HUES64 (cell line): ENCODE data around the gene RBBP8.

Source experiments
- H3K27ac ChIP-seq: 2 replicates; pipeline ENCODE4 v1.7.0; 2013; ENCODE audit warnings: low read depth, low read length, inconsistent platforms
- H3K27me3 ChIP-seq: 2 replicates; pipeline ENCODE4 v1.6.1; 2013; ENCODE audit warnings: mild to moderate bottlenecking, low read length; ENCODE audit not compliant: insufficient read depth
- H3K36me3 ChIP-seq: 2 replicates; pipeline ENCODE4 v1.6.1; 2013; ENCODE audit warnings: mild to moderate bottlenecking, low read length; ENCODE audit not compliant: insufficient read depth
- H3K4me1 ChIP-seq: 2 replicates; pipeline ENCODE4 v1.6.1; 2013; ENCODE audit warnings: mild to moderate bottlenecking, low read length, moderate library complexity; ENCODE audit not compliant: insufficient read depth
- H3K4me3 ChIP-seq: 2 replicates; pipeline ENCODE4 v1.5.1; 2013; ENCODE audit warnings: mild to moderate bottlenecking, low read length, moderate library complexity
- H3K9ac ChIP-seq: 2 replicates; pipeline ENCODE4 v1.6.1; 2013; ENCODE audit warnings: mild to moderate bottlenecking, low read depth, low read length
- H3K9me3 ChIP-seq: 2 replicates; pipeline ENCODE4 v1.6.1; 2013; ENCODE audit warnings: low read depth, low read length; ENCODE audit not compliant: insufficient read depth
- WGBS: fragments of 150-250, 120-280 bp; methylation state at CpG from one replicate; pipeline ENCODE4 v1.1.7; 2013; ENCODE audit warnings: missing lambda C conversion rate; 5-methylcytosine and 5-hydroxymethylcytosine counted together

RBBP8 gene

GRCh38 chr18:22974001-22974400 is 40.9 kb downstream of the RBBP8 start:
- Histone ChIP-seq H3K9me3 (no peaks in the 10 kb centered on the region), H3K36me3 (peaks cover 81% of the 10 kb centered on the region), H3K27me3 (no peaks in the 10 kb centered on the region), H3K9ac (no peak overlapping the region), H3K27ac (no peak overlapping the region), H3K4me3 (no peak overlapping the region), H3K4me1 (peaks cover 6% of the 10 kb centered on the region; the same call in 1 of the 2 replicates)

GRCh38 chr18:22974707-22975106 is 41.6 kb downstream of the RBBP8 start:
- Histone ChIP-seq H3K27me3 (no peaks in the 10 kb centered on the region), H3K9me3 (no peaks in the 10 kb centered on the region), H3K27ac (no peak overlapping the region), H3K9ac (no peak overlapping the region), H3K4me1 (peaks cover 6% of the 10 kb centered on the region; the same call in 1 of the 2 replicates), H3K36me3 (peaks cover 78% of the 10 kb centered on the region), H3K4me3 (no peak overlapping the region)
- 100% methylated on average over 3 of the region's 5 CpGs for WGBS

GRCh38 chr18:22975508-22975907 is 42.4 kb downstream of the RBBP8 start:
- no peaks in the 10 kb centered on the region for H3K27me3 ChIP-seq
- peaks cover 6% of the 10 kb centered on the region; the same call in 1 of the 2 replicates for H3K4me1 ChIP-seq
- peaks cover 72% of the 10 kb centered on the region for H3K36me3 ChIP-seq
- no peak overlapping the region for H3K9ac ChIP-seq
- WGBS: 90% methylated on average over 1 of the region's 1 CpG
- H3K27ac ChIP-seq: no peak overlapping the region
- no peaks in the 10 kb centered on the region for H3K9me3 ChIP-seq
- no peak overlapping the region for H3K4me3 ChIP-seq

DNA sequence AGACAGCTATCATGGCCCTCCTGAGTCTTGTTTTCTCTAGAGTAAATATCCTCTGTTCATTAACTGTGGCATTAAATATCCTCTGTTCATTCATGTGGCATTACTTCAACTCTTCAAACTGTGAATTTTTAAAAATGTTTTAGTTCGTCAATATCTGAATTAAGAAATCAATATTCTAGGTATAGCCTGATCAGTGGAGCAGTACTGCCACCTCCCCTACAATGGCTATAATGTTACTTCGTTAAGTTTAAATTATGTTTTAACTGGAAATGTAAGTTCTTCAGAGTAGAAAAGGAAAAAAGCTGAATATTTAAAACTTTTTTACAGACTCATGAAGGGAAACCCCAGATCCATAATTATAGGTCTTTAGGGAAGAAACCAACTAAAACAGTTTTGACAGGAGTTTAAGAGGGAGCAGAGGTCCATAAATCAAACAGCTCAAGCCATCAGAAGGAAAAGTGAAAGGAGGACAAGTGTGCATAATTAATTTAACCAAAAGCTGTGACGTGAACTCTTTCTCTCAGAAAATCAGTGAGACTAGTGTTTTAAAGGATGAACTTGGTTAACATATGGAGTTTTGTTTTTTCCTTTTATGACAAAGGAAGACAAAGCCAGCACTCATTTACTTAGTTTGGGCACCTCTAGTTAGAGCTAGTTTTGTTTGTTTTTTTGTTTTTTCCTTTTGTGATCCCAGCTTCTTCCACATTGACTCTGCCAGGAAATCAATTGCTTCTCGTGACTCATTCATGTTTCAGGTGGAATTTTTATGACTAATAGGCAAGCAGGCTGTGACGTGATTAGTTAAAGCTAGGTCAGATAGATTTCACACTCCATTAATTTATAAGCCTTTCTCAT is 44.9 kb downstream of the RBBP8 start:
- H3K27ac ChIP-seq: no peak overlapping the region
- no peak overlapping the region for H3K4me3 ChIP-seq
- no peaks in the 10 kb centered on the region for H3K27me3 ChIP-seq
- peaks cover 80% of the 10 kb centered on the region for H3K36me3 ChIP-seq
- WGBS: 88% methylated on average over 4 of the region's 5 CpGs
- no peaks in the 10 kb centered on the region for H3K9me3 ChIP-seq
- H3K9ac ChIP-seq: no peak overlapping the region
- peaks cover 6% of the 10 kb centered on the region; the same call in 1 of the 2 replicates for H3K4me1 ChIP-seq

DNA sequence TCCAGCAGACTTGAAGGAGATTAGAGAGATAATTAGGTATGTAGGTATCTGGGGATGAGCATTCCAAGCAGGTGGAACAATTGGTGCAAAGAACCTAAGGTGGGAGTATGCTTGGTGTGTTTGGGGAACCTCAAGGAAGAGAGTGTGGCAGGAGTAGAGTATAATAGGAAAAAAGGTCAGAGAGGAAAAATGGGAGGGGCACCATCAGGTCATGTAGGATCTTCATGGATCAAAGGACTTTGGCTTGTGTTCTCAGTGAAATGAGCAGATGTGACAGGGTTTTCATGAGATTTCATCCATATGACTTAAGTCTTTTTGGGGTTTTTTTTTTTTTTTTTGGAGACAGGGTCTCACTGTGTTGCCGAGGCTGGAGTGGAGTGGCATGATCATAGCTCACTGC is 47.3 kb downstream of the RBBP8 start:
- peaks cover 6% of the 10 kb centered on the region; the same call in 1 of the 2 replicates for H3K4me1 ChIP-seq
- no peak overlapping the region for H3K4me3 ChIP-seq
- no peaks in the 10 kb centered on the region for H3K27me3 ChIP-seq
- no peaks in the 10 kb centered on the region for H3K9me3 ChIP-seq
- 100% methylated on average over 1 of the region's 1 CpG for WGBS
- H3K36me3 ChIP-seq: peaks cover 79% of the 10 kb centered on the region
- no peak overlapping the region for H3K27ac ChIP-seq
- H3K9ac ChIP-seq: no peak overlapping the region

DNA sequence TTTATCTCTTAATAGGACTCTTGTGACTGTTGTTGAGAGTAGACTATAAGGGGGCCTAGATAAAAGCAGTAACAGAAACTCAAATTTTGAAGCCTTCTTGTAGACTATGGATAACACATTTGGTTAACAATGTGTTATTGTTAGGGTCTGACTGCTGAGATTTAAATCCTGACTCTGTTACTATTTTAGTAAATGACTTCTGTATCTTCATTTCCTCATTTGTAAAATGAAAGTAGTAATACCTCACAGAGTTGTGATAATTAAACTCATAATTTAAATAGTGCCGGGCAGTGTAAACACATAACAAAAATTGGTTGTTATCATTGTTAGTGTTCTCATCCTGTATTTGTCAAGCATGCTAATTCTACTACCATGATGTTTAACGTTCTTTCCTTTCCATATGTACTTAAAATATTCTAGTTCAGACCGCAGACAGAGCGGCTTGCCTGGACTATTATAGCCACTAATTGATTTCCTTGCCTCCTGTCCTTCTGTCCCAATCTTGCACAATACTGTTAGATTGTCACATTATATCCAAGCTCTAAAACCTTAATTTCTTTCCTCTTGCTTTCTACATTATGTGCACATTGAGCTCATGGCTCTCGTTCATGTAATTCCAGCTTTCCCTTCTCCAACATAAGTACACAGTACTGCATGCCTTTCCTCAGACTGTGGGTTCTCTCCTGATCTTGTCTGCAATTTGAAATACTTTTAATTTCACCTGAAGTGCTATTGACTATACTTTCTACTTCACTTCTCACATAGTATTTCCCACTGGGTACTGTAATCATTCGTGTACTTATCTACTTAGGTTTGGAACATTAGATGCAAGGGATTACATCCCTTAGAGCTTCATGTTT is 48.4 kb downstream of the RBBP8 start:
- no peak overlapping the region for H3K9ac ChIP-seq
- peaks cover 79% of the 10 kb centered on the region for H3K36me3 ChIP-seq
- 95% methylated on average over 5 of the region's 6 CpGs for WGBS
- H3K4me1 ChIP-seq: peaks cover 6% of the 10 kb centered on the region; the same call in 1 of the 2 replicates
- H3K4me3 ChIP-seq: no peak overlapping the region
- H3K27ac ChIP-seq: no peak overlapping the region
- H3K9me3 ChIP-seq: no peaks in the 10 kb centered on the region
- no peaks in the 10 kb centered on the region for H3K27me3 ChIP-seq

- no peak overlapping the region for H3K4me3 ChIP-seq
- H3K27ac ChIP-seq: no peak overlapping the region
- no CpG with 5 or more reads among the region's 3 CpGs for WGBS
- H3K9ac ChIP-seq: no peak overlapping the region
- peaks cover 2% of the 10 kb centered on the region; the same call in 1 of the 2 replicates for H3K4me1 ChIP-seq
- H3K36me3 ChIP-seq: peaks cover 81% of the 10 kb centered on the region
- no peaks in the 10 kb centered on the region for H3K9me3 ChIP-seq
- no peaks in the 10 kb centered on the region for H3K27me3 ChIP-seq
Measured at GRCh38 chr18:22983175-22983574, 50.0 kb downstream of the RBBP8 start.

GRCh38 chr18:22985250-22985649 is 52.1 kb downstream of the RBBP8 start:
- H3K36me3 ChIP-seq: peaks cover 88% of the 10 kb centered on the region
- H3K9ac ChIP-seq: no peak overlapping the region
- no peaks in the 10 kb centered on the region for H3K27me3 ChIP-seq
- WGBS: 75% methylated on average over 2 of the region's 2 CpGs
- no peaks in the 10 kb centered on the region for H3K4me1 ChIP-seq
- H3K4me3 ChIP-seq: no peak overlapping the region
- no peak overlapping the region for H3K27ac ChIP-seq
- H3K9me3 ChIP-seq: no peaks in the 10 kb centered on the region

DNA sequence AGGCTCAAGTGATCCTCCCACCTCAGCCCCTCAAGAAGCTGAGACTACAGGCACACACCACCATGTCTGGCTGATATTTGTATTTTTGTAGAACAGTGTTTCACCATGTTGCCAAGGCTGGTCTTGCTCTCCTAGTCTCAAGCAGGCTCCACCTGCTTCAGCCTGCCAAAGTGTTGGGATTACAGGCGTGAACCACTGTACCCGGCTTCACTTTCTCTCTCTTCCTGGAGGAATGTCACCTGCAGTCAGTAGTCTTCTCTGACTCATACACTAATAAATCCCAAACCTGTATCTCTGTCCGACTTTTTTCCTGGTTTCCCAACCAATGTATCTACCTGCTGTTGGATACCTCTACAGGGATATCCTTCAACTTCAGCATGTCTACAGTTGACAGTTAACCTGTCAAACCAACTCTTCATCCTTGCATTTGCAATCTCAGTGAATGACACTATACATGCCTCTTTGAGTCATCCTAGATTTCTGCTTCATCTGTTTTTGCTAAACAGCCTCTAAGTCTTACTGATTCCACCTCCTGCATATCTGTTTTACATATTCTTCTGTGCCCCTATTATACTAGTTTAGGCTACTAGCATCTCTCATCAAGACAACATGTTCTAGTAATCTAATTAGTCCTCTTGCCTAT is 54.5 kb downstream of the RBBP8 start:
- no peak overlapping the region for H3K4me3 ChIP-seq
- no peak overlapping the region for H3K27ac ChIP-seq
- H3K9ac ChIP-seq: no peak overlapping the region
- no peaks in the 10 kb centered on the region for H3K9me3 ChIP-seq
- peaks cover 97% of the 10 kb centered on the region for H3K36me3 ChIP-seq
- no peaks in the 10 kb centered on the region for H3K27me3 ChIP-seq
- WGBS: 91% methylated on average over 3 of the region's 3 CpGs
- no peaks in the 10 kb centered on the region for H3K4me1 ChIP-seq

DNA sequence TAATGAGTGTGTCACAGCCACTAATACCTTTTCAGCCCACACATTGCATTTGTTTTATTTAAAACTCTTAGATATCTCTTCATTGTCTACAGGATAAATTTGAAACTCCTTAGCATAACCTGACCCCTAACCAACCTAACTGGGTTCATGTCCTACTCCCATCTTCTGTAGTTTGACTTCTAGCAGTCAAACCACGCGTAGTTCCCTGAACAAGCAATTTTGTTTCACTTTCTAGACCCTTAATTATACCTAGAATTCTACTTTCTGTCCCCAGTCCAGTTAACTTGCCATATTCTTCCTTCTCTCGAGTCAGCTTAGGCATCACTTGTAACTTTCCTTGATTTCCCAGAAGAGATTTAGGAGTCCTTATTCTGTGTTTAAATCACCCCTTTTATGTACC is 55.1 kb downstream of the RBBP8 start:
- Histone ChIP-seq H3K27me3 (no peaks in the 10 kb centered on the region), H3K4me3 (no peak overlapping the region), H3K4me1 (no peaks in the 10 kb centered on the region), H3K9ac (no peak overlapping the region), H3K27ac (no peak overlapping the region), H3K36me3 (peaks cover 97% of the 10 kb centered on the region), H3K9me3 (no peaks in the 10 kb centered on the region)
- 92% methylated on average over 3 of the region's 3 CpGs for WGBS

GRCh38 chr18:22998344-22998743 is 65.2 kb downstream of the RBBP8 start:
- Histone ChIP-seq H3K4me3 (no peak overlapping the region), H3K36me3 (peaks cover 92% of the 10 kb centered on the region), H3K27me3 (no peaks in the 10 kb centered on the region), H3K9ac (no peak overlapping the region), H3K9me3 (no peaks in the 10 kb centered on the region), H3K4me1 (no peaks in the 10 kb centered on the region), H3K27ac (no peak overlapping the region)
- WGBS: 93% methylated on average over 3 of the region's 3 CpGs
